NAMALWA (cell line): ENCODE data around the gene ATP2A2.

Source experiments
- DNase-seq: peaks from one replicate; pipeline ENCODE4 v3.0.0-alpha.2; 2015; ENCODE audit warnings: low spot score

The ATP2A2 gene

GRCh38 chr12:110262442-110263388 lies 18.3 kb upstream of the ATP2A2 start:
- DNase-seq: no peak

- DNase-seq: no peak
Observed at GRCh38 chr12:110266381-110266960, 14.6 kb upstream of the ATP2A2 start.

- DNase-seq: no peak
Observed at GRCh38 chr12:110266980-110267620, 13.9 kb upstream of the ATP2A2 start.

- DNase-seq: no peak
Observed at GRCh38 chr12:110269622-110270124, 11.4 kb upstream of the ATP2A2 start.

GRCh38 chr12:110270125-110270962 lies 10.7 kb upstream of the ATP2A2 start:
- DNase-seq: no peak

- no peak for DNase-seq
Observed at GRCh38 chr12:110271015-110271414, 10.0 kb upstream of the ATP2A2 start.

GRCh38 chr12:110277530-110278254 lies 3.4 kb upstream of the ATP2A2 start:
- DNase-seq: no peak

- DNase-seq: no peak
Observed at GRCh38 chr12:110278255-110278536, 2.9 kb upstream of the ATP2A2 start.

- no peak for DNase-seq
Observed at GRCh38 chr12:110279566-110280375, 1.3 kb upstream of the ATP2A2 start.

GRCh38 chr12:110280392-110280778 lies 662 bp upstream of the ATP2A2 start:
- DNase-seq: peak; percentile 75

GRCh38 chr12:110281549-110282299 lies 677 bp downstream of the ATP2A2 start:
- peak; percentile 69 for DNase-seq

GRCh38 chr12:110282300-110282860 lies 1.3 kb downstream of the ATP2A2 start:
- no peak for DNase-seq

GRCh38 chr12:110282956-110283817 lies 2.1 kb downstream of the ATP2A2 start:
- DNase-seq: peak; percentile 40

GRCh38 chr12:110284597-110284996 lies 3.5 kb downstream of the ATP2A2 start:
- DNase-seq: no peak

- no peak for DNase-seq
Observed at GRCh38 chr12:110286623-110287022, 5.6 kb downstream of the ATP2A2 start.

GRCh38 chr12:110287986-110288385 lies 6.9 kb downstream of the ATP2A2 start:
- no peak for DNase-seq

- no peak for DNase-seq
Observed at GRCh38 chr12:110289044-110289710, 8.1 kb downstream of the ATP2A2 start.

GRCh38 chr12:110289711-110290078 lies 8.6 kb downstream of the ATP2A2 start:
- DNase-seq: no peak
